HG03196 (cell line): ENCODE data around the gene DAP.
A peak's percentile ranks its signal among the peaks of the same experiment; 100 is the strongest.

Source experiments
- ATAC-seq: cut with Tn5 transposase; IDR thresholded peaks from one replicate; pipeline ENCODE4 v1.9.1; 2021; ENCODE audit not compliant: unreplicated experiment

The DAP gene

DNA sequence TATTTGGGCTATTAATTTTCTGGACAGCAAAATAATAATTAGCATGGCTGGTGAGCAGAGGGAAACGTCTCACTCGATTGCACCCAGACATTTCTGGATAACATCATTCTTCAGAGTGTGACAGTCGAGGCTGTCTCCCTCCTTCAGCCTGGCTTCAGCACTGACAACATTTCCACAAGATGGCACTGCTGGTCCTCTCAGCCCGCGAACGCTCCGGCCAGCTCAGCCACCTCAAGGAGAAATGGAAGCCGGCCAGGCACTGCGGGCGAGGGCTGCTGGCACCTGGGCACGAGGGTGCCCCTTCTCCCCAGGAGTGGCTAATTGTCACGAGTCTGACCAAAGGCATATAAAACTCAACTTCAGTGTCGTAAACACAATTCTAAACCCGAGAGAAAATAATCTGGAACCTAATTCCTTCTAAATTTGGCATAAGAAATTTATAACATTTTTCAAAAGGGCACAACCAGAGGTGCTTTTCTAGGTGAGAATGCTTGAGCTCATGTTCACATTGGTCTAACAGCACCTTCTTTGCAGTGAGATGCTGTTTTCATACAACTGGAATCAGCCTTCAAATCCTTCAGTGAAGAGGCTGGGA, 65.9 kb downstream of the DAP start:
- no peak for ATAC-seq

DNA sequence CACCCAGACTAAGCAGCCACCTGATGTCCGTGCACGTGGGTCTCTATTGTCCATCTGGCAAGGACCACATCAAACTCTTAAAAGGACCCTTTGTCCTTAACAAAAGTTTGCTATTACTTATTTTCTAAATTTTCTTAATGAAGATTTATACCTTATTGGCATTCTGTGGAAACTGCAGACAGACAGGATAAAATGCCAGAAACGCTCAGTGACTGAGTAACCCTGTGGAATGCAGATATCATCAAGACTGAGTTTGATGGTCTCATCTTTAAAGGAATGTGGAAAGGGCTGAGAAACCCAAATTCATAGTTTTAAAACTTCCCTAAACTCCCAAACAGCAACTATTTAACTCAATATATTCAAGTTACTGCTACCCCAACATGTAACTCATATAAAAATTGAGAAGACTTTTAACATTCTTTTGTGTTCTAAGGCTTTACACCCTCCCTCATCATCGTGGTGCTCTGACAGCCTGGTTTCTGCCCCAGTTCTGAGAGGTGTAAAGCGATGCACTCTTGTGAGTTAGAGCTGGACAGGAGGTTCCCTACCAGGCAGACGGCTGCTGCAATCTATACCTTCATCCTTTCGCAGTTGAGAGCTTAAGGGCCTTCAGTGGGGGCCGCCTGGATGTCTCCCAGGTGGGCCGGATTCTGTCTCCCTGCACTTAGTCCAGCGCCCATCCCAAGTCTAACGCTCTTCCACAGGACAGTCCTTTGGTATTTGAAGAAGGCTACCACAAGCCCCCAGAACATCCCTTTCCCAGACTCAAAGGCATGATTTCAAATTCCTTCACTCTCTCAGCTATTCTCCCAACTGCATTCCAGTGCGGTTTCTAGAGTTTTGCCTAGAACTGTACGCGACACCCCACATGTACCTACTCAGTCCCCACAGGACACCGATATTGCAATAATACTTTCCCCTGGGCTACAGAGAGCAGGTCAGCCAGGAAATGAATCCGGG, 68.9 kb downstream of the DAP start:
- no peak for ATAC-seq

DNA sequence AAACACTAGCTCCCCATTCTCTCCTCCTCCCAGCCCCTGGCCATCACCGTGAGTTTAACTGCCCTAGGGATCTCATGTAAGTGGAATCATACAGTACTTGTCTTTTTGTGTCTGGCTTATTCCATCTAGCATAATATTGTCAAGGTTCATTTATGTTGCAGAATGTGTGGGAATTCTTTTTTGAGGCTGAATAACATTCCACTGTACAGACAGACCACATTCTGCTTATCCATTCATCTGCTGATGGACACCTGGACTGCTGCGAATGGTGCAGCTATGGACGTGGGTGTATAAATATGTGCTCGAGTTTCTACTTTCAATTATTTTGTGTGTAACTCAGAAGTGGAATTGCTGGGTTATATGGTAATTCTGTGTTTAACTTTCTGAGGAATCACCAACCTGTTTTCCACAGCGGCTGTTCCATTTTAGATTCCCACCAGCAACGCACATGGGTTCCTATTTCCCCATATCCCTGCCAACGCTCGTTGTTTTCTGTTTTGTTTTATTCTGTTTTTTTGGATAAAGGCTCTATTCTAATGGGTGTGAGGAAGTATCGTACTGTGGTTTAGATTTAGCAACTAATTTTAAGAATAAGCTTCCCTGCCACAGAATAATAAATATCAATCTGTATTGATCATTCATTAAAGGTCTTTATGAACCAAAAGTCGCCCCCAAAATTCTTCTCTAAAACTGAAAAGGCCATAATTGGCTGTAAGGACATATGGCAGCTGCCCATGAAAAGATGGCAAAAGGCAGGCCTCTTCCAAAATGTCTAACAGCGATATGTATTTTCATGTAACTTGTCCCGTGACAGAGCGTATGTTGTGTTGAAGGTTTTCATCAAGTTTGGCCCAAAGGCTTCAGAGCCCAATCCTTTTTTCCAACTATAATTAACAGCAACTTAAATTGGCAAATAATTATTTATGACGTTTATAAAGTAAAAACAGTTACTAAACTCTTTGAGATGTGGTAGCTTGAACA, 70.3 kb downstream of the DAP start:
- no peak for ATAC-seq

DNA sequence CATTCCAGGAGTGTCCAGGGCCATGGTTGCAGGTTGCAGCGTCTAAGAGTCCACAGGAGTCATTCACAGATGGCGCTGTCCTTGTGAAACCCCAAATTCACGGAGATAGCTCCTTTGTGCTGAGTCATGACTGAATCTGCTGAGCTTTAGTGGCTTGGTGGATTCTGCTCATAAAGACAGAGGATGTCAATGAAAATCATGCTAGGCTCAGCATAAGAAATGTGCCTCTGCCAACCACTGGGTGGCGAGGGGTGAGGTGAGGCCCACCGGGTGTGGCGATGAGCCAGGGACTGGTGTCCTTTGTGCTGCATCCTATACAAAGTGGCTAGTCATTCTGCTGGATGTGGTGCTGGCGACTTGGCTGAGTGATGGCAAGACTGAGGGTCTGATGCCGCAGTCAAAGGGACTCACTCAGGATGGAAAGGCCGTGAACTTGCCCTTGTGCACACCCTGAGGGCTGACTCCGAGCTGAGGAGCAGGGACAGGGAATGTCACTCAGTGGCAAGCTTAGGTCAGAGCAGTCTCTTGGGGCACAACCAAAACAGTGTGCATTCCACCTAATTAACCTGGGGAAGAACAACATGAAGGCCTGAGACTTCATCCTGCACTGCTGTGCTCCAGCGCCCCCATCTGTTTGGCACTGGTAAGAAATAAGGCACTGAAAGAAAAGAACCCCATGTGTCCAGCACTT, 71.5 kb downstream of the DAP start:
- ATAC-seq, result no peak

DNA sequence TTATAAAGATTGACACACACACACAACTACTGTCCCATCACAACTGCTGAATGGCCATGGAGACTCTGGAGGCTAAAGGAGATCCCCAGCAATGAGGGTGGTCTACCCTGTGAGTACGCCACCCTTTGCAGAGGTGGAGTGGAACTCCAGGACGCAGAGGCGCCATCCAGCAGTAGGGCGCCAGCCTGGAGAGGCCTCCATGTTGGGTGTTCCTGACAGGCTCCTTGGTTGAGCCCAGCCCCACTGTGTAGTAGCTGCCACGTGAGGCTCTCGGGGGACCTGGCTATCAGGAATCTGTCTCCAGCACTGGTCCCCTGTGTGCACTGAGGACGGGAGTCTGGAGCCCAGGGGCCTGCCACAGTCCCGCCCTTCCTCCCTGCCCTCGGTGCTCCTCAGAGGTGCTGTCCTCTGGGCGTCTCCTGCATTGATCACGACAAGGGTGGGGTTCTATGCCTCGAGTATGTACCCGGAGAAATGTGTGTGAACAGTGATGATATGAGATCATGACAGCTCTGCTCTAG, 72.3 kb downstream of the DAP start:
- ATAC-seq, result no peak

DNA sequence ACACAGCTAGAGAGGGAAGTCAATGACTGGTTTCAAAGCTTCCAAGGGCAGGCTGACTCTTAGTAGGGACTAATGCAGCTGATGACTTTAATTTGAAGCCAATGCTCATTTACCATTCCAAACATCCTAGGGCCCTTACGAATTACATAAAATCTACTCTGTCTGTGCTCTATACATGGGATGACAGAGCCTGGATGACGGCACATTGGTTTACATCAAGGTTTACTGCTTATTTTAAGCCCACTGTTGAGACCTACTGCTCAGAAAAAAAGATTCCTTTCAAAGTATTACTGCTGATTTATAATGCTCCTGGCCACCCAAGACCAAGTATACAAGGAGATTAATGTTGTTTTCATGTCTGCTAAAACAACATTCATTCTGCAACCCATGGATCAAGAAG, 74.1 kb downstream of the DAP start:
- ATAC-seq, result no peak

DNA sequence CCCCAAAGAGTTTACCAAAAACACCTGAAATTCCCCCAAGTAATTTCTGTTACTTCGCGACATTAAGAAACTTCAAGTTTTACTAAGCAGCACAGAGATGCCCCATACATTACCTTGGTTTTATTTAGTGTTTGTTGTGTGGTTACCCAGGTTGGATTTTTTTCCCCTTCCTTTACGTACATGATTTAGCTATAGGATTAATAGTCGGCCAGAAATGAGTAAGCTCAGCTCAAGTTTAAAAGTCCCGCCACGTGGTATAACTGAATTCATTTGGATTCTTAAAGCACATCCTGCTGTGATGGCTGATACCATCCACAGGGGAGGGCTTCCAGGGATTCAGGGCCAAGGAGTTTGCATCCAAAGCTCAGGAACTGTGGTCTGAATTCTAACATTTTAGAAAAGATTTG, 75.9 kb downstream of the DAP start:
- ATAC-seq, result peak; percentile 69

DNA sequence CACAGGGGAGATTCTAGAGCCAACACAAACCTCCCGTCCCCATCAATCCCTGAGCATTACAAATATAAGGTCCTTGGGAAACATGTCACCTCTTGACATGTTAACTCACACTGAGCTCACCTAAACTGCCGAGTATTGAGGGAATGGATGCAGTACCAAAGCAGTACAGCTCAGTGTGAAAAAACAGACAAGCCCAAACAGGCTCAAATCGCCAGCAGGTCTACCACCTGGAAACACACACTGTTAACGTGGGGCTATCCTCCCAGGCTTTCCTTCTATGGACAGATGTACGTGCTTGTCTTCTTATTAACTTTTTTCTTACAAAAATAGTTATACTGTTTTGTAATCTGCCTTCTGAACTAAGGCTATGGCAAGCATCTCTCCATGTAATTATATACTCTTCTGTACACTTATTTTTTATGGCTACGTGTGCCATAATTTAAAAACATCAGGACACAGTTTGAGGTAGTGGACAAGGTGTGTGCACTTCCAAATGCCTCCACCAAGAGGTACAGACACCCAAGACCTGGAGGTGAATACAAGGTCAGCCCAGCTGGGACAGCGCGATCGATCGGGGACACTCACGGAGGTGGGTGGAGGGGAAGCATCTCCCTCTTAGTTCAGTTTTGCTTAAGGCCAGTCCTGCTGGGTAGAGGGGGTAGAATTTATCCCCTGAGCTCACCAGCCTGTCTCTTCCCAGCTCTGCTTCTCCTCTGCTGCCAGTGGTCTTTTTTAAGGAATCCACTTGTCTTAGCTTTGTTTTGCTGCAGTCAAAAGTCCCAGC, 76.5 kb downstream of the DAP start:
- ATAC-seq, result peak; percentile 28

DNA sequence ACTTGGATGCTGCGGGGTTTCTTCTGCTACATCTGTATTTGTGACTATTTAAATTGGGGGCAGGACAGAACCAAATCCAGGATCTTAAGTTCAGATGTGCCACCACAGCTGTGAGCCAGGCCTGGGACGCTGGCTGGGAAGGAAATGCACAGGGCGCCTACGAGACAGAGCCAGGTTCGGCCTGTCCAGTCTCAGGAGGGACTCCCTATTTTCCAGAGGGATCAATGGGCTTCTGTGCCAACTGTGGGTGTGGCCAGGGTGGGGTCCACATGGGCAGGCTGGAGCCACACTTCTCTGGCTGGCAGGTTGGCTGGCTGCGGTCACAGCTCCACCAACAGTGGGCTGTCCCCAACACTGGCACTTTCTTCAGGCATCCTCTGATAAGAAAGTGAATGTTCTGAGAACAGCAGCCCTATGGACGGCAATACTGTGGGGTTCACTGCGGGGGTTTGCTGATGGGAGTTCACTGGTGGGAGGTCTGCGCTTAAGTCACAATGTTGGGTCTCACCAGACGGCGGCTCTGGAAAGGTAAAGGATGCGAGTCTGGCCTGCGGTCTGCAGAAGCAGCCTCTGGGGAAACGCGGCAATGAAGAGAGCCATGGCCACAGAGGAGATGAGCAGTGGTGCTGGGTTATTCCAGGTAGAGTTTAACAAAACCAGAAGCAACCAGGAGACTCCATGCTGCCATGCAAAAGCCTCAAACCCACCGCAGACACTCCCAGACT, 78.1 kb downstream of the DAP start:
- ATAC-seq, result no peak

DNA sequence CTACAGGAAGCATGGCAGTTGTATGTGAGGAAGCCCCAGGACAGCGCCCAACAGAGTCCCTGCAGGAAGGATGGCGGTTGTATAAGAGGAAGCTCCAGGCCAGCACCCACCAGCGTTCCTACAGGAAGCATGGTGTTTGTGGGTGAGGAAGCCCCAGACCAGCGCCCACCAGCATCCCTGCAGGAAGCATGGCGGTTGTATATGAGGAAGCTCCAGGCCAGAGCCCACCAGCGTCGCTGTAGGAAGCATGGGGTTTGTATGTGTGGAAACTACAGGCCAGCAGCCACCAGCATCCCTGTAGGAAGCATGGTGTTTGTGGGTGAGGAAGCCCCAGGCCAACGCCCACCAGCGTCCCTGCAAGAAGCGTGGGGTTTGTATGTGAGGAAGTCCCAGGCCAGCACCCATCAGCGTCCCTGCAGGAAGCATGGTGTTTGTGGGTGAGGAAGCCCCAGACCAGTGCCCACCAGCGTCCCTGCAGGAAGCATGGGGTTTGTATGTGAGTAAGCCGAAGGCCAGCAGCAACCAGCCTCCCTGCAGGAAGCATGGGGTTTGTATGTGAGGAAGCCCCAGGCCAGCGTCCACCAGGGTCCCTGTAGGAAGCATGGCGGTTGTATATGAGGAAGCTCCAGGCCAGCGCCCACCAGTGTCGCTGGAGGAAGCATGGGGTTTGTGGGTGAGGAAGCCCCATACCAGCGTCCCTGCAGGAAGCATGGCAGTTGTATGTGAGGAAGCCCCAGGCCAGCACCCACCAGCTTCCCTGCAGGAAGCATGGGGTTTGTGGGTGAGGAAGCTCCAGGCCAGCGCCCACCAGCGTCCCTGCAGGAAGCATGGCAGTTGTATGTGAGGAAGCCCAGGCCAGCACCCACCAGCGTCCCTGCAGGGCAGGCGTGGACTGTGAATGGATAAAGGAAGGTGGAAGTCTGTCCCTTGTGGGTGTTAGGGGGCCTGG, 79.0 kb downstream of the DAP start:
- ATAC-seq, result no peak

DNA sequence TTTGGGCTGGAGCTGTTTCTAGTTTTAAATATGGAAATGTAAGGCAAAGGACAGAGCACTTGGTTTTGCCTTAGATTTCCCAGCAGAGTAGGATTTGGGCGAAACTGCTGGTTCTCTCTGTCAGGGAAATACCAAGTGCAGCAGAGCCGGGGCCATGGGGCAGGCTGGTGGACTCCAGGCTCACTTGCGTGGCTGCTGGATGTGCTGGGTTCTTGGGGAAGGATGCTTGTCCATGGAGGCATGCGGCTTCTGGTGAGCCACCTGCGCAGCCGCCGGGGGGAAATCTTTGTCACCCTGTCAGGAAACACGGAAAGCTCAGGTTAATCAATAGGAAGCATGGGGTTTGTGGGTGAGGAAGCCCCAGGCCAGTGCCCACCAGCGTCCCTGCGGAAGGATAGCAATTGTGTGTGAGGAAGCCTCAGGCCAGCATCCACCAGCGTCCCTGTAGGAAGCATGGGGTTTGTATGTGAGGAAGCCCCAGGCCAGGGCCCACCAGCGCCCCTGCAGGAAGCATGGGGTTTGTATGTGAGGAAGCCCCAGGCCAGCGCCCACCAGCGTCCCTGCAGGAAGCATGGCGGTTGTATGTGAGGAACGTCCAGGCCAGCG, 80.1 kb downstream of the DAP start:
- ATAC-seq, result no peak

DNA sequence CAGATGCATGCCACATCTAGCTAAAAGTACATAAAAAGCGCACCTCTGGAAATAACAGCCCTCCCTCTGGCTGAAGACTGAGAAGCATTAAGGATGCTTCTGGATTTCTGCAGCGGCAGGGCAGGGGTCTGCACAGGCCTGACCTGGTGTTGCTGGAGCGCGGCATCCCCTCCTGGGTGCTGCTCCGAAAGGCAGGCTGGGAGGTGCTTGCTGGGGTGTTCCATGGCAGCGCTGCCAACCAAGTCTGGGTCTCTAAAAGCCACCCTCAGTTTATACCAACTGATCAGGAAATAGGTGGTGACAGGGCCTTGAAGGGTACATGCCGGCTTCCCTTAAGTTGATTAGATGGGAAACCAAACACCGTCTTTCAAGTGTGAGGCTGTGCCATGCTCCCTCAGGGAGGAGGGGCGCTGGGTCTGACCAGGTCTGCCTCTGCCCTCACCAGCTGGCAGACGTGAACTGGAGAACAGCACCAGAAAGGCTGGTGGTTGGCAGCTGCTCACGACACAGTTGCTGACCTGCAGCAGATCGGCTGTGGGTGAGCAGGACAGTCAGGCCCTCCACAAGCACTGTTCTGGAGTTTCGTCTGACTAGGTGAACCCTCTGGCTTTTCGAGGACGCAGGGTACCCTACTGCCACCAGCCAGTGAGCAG, 81.6 kb downstream of the DAP start:
- no peak for ATAC-seq

DNA sequence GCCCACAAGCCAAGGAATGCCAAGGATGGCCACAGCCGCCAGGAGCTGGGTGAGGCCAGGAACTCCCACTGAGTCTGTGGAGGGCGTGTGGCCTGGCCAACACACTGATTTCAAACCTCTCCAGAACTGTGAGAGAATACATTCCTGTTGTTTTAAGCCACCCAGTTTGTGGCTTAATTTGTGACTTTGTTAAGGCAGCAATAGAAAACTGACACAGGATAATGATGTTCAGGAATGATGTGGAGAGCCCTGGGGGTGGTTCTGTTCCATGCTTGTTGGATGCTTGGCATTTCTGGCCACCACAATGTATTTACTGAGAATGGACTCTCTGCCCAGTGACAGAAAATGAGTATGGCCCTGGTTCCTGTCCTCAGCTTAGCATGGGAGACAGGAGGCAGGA, 82.8 kb downstream of the DAP start:
- ATAC-seq, result no peak

DNA sequence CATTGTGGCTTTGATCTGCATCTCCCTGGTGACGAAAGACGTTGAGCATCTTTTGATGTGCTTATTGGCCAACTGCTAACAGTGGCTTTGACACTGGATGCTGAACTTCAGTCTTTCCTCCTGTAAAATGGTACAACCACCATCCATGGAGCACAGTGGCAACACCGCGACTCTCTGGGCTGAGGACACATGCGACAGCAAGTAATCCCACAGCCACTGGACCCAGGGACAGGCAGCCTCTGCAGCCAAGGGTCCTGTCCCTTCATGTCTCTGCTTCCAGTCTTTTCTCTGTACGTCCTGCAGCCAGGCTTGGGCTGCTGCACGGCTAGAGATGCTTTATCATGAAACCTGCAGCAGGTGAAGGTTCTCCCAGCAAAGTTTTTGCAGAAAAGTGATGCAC, 83.5 kb downstream of the DAP start:
- ATAC-seq, result no peak

DNA sequence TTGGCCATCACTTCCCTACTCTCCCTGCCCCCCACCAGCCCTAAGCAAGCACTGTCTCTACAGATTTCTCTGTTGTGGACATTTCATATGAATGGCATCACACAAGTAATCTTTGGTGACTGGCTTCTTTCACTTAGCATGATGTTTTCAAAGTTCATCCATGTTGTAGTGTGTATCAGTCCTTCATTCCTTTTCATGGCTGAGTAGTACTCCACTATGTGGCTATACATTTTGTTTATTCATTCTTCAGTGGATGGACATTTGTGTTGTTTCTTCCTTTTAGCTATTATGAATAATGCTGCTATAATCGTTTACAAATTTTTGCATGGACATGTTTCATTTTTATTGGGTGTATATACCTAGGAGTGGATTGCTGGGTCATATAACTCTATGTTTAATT, 84.1 kb downstream of the DAP start:
- no peak for ATAC-seq

DNA sequence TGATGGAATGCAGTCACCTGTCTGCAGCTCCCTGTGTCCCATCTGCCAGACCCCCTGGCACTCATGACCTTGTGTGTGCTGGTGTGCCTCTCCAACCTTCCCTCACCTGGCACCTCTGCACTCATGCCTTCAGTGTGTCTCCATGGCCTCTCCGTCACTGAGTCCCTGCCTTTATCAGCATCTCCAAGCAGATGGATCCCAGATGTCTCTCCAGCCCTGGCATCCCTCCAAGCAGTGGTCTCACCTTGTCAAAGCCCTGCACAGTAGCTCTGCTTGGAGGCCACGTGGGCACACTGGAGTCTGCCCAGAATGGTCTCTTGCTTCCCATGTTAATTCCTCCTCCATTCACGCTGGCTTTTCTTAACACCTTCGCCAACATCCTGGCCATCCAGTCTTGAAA, 84.8 kb downstream of the DAP start:
- no peak for ATAC-seq

DNA sequence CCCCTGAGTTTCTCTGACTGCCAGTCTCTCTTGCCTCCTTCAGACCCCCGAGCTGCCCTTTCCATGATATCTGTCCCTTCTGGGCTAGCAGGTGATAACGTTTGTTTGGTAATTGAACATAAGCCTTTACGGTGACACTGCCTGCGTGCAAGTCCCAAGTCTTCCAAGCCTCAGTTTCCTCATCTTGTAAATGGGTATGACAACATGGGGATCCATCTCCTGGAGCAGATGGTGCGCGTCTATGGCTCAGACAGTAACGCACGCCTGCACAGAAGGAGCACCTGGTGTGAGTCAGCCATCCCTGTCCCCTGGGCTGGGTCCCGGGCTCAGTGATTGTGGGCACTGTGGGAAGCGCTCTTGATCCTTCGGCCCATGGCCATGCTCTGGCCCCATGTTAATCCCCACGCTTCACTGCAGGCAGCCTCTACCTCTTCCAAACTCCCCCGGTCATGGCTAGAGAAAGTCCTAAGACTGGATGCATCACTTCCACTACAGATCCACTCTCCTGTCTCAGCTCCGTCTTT, 85.8 kb downstream of the DAP start:
- ATAC-seq, result no peak
